ENCODE results near the gene UBR3. TPM values are rescaled to one million over a fixed set of nuclear protein-coding genes. Genes with fewer than 3 reads are reported as not detected.

Gene UBR3
- polyA plus RNA-seq, 1 donor from 2014 or later: 75.2 TPM

- Histone ChIP-seq H3K79me2 (replicated peaks; ENCODE audit: insufficient read depth, low read length) (no peaks in the 10 kb centered on the region), H3K9me3 (ENCODE audit: low read length) (no peaks in the 10 kb centered on the region), H3K4me2 (ENCODE audit: low read length) (no peak overlapping the region), H3F3A (ENCODE audit: insufficient read depth, low read length, poor library complexity, severe bottlenecking) (no peaks in the 10 kb centered on the region), H3K4me3 (ENCODE audit: low read length) (no peak overlapping the region), H3K9ac (ENCODE audit: low read length) (no peak overlapping the region), H3K27ac (ENCODE audit: low read length) (no peak overlapping the region), H3K9me2 (ENCODE audit: insufficient read depth, low read length) (no peaks in the 10 kb centered on the region), H4K20me1 (ENCODE audit: insufficient read depth) (no peaks in the 10 kb centered on the region), H3K27me3 (ENCODE audit: insufficient read depth, low read depth, low read length) (no peaks in the 10 kb centered on the region), H2AFZ (ENCODE audit: low read depth, low read length) (no peak overlapping the region), H3K36me3 (ENCODE audit: insufficient read depth, low read length) (no peaks in the 10 kb centered on the region)
- TF ChIP-seq EP300 (conservative IDR thresholded peaks at IDR 0.05; ENCODE audit: poor library complexity, severe bottlenecking): no peak
Measured at GRCh38 chr2:169900686-169901085, 73.4 kb downstream of the UBR3 start.

GRCh38 chr2:169906731-169907130 lies 79.5 kb downstream of the UBR3 start:
- no peak overlapping the region for H3K9ac ChIP-seq (ENCODE audit: low read length)
- no peaks in the 10 kb centered on the region for H4K20me1 ChIP-seq (ENCODE audit: insufficient read depth)
- H3K36me3 ChIP-seq (ENCODE audit: insufficient read depth, low read length): no peaks in the 10 kb centered on the region
- no peak overlapping the region for H3K4me2 ChIP-seq (ENCODE audit: low read length)
- no peaks in the 10 kb centered on the region for H3K9me2 ChIP-seq (ENCODE audit: insufficient read depth, low read length)
- H3K27ac ChIP-seq (ENCODE audit: low read length): no peak overlapping the region
- no peaks in the 10 kb centered on the region for H3K79me2 ChIP-seq (replicated peaks; ENCODE audit: insufficient read depth, low read length)
- TF ChIP-seq RAD21 (conservative IDR thresholded peaks at IDR 0.05) (no peak), EZH2 (IDR thresholded peaks at IDR 0.05; ENCODE audit: borderline replicate concordance, insufficient read depth, low read length, poor library complexity, severe bottlenecking) (no peak), MXI1 (conservative IDR thresholded peaks at IDR 0.05; ENCODE audit: poor library complexity, severe bottlenecking) (no peak), POLR2AphosphoS5 (IDR thresholded peaks at IDR 0.05) (no peak), TAF1 (IDR thresholded peaks at IDR 0.05; ENCODE audit: low read depth) (no peak), EP300 (conservative IDR thresholded peaks at IDR 0.05; ENCODE audit: poor library complexity, severe bottlenecking) (no peak), SMC3 (conservative IDR thresholded peaks at IDR 0.05; ENCODE audit: poor library complexity) (no peak)
- TF ChIP-seq, protein P1, sequence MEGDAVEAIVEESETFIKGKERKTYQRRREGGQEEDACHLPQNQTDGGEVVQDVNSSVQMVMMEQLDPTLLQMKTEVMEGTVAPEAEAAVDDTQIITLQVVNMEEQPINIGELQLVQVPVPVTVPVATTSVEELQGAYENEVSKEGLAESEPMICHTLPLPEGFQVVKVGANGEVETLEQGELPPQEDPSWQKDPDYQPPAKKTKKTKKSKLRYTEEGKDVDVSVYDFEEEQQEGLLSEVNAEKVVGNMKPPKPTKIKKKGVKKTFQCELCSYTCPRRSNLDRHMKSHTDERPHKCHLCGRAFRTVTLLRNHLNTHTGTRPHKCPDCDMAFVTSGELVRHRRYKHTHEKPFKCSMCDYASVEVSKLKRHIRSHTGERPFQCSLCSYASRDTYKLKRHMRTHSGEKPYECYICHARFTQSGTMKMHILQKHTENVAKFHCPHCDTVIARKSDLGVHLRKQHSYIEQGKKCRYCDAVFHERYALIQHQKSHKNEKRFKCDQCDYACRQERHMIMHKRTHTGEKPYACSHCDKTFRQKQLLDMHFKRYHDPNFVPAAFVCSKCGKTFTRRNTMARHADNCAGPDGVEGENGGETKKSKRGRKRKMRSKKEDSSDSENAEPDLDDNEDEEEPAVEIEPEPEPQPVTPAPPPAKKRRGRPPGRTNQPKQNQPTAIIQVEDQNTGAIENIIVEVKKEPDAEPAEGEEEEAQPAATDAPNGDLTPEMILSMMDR (IDR thresholded peaks at IDR 0.05; ENCODE audit: poor library complexity, severe bottlenecking): no peak
- TF ChIP-seq, protein P2, sequence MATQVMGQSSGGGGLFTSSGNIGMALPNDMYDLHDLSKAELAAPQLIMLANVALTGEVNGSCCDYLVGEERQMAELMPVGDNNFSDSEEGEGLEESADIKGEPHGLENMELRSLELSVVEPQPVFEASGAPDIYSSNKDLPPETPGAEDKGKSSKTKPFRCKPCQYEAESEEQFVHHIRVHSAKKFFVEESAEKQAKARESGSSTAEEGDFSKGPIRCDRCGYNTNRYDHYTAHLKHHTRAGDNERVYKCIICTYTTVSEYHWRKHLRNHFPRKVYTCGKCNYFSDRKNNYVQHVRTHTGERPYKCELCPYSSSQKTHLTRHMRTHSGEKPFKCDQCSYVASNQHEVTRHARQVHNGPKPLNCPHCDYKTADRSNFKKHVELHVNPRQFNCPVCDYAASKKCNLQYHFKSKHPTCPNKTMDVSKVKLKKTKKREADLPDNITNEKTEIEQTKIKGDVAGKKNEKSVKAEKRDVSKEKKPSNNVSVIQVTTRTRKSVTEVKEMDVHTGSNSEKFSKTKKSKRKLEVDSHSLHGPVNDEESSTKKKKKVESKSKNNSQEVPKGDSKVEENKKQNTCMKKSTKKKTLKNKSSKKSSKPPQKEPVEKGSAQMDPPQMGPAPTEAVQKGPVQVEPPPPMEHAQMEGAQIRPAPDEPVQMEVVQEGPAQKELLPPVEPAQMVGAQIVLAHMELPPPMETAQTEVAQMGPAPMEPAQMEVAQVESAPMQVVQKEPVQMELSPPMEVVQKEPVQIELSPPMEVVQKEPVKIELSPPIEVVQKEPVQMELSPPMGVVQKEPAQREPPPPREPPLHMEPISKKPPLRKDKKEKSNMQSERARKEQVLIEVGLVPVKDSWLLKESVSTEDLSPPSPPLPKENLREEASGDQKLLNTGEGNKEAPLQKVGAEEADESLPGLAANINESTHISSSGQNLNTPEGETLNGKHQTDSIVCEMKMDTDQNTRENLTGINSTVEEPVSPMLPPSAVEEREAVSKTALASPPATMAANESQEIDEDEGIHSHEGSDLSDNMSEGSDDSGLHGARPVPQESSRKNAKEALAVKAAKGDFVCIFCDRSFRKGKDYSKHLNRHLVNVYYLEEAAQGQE (IDR thresholded peaks at IDR 0.05; ENCODE audit: borderline replicate concordance): no peak
- H3K27me3 ChIP-seq (ENCODE audit: insufficient read depth, low read depth, low read length): no peaks in the 10 kb centered on the region
- H3K9me3 ChIP-seq (ENCODE audit: low read length): no peaks in the 10 kb centered on the region
- no peak overlapping the region for H3K4me3 ChIP-seq (ENCODE audit: low read length)
- no peaks in the 10 kb centered on the region for H3F3A ChIP-seq (ENCODE audit: insufficient read depth, low read length, poor library complexity, severe bottlenecking)
- H2AFZ ChIP-seq (ENCODE audit: low read depth, low read length): no peak overlapping the region

DNA sequence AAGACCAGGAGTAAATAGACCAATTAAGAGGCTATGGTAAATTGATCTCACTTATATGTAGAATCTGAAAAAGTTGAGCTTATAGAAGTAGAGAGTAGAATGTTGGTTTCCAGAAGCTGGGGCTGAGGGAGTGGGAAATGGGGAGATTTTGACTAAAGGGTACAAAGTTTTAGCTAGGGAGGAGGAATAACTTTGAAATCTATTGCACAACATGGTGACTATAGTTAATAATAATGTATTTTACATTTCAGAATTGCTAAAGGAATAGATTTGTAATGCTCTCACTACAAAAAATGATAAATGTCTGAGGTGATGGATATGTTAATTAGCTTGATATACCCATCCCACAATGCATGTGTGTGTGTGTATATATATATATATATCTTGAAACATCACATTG lies 82.1 kb downstream of the UBR3 start:
- Histone ChIP-seq H3K27me3 (ENCODE audit: insufficient read depth, low read depth, low read length) (no peaks in the 10 kb centered on the region), H3K9ac (ENCODE audit: low read length) (no peak overlapping the region), H3K4me2 (ENCODE audit: low read length) (no peak overlapping the region), H3K36me3 (ENCODE audit: insufficient read depth, low read length) (no peaks in the 10 kb centered on the region), H3K9me2 (ENCODE audit: insufficient read depth, low read length) (no peaks in the 10 kb centered on the region), H3F3A (ENCODE audit: insufficient read depth, low read length, poor library complexity, severe bottlenecking) (no peaks in the 10 kb centered on the region), H2AFZ (ENCODE audit: low read depth, low read length) (no peak overlapping the region), H4K20me1 (ENCODE audit: insufficient read depth) (no peaks in the 10 kb centered on the region), H3K9me3 (ENCODE audit: low read length) (no peaks in the 10 kb centered on the region), H3K4me3 (ENCODE audit: low read length) (no peak overlapping the region), H3K27ac (ENCODE audit: low read length) (no peak overlapping the region), H3K79me2 (replicated peaks; ENCODE audit: insufficient read depth, low read length) (no peaks in the 10 kb centered on the region)
- TF ChIP-seq EP300 (conservative IDR thresholded peaks at IDR 0.05; ENCODE audit: poor library complexity, severe bottlenecking): no peak
- TF ChIP-seq TAF1 (IDR thresholded peaks at IDR 0.05; ENCODE audit: low read depth): no peak
- TF ChIP-seq, protein P2 (IDR thresholded peaks at IDR 0.05; ENCODE audit: borderline replicate concordance): no peak
- TF ChIP-seq, protein P1 (IDR thresholded peaks at IDR 0.05; ENCODE audit: poor library complexity, severe bottlenecking): no peak
- no peak for TF ChIP-seq EZH2 (IDR thresholded peaks at IDR 0.05; ENCODE audit: borderline replicate concordance, insufficient read depth, low read length, poor library complexity, severe bottlenecking)
- no peak for TF ChIP-seq SMC3 (conservative IDR thresholded peaks at IDR 0.05; ENCODE audit: poor library complexity)
- no peak for TF ChIP-seq RAD21 (conservative IDR thresholded peaks at IDR 0.05)
- no peak for TF ChIP-seq MXI1 (conservative IDR thresholded peaks at IDR 0.05; ENCODE audit: poor library complexity, severe bottlenecking)
- TF ChIP-seq POLR2AphosphoS5 (IDR thresholded peaks at IDR 0.05): no peak
